Measurements from ENCODE around the gene GFPT2. TPM values are rescaled to one million over a fixed set of nuclear protein-coding genes. Genes with fewer than 3 reads are reported as not detected.

Gene GFPT2
- total RNA-seq, 2 experiments from 2014 or later, result not detected

DNA sequence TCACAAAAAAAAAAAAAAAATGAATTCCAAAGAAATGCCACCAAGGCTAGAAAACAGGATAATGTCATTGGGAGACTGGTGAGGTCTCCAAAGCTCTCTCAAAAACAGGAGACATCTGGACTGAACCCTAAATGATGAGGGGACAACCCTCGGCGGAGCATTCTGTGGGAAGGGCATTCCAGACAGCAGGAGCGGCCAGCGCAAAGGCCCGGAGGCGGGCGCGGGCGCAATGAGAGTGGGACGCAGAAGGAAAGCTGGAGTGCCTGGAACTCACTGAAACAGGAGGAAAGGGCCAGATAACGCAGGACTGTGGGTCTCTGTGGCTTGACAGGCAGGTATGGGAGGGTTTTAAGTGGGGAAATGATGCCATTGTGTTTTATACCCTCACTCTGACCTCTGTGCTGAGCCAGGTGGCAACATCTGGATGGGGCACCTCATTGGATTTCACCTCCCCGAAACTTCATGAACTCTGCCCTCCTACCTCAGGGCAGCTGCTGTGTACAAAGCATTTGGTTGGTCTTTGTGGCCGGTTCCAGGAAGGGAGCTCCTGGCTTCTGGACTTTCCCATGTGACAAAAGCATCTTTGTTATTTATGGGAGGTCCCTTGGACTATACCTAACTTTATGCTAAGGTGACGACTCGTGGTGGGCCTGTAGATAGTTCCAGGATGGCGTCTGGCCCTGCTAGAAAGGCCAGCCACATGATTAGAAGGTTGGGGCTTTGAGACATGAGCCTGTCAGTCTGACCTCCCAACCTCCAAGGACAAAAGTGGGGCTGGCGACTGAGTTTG, 49.7 kb downstream of the GFPT2 start:
- Histone ChIP-seq H3K9me3 (ENCODE audit: low read length) (no peaks in the 10 kb centered on the region), H2AFZ (ENCODE audit: low read length) (no peak overlapping the region), H3K4me2 (ENCODE audit: low read length) (no peak overlapping the region), H3K9me2 (ENCODE audit: insufficient read depth, low read length) (no peaks in the 10 kb centered on the region), H3K4me1 (ENCODE audit: insufficient read depth, low read length, poor library complexity, severe bottlenecking) (no peaks in the 10 kb centered on the region), H4K20me1 (ENCODE audit: insufficient read depth, low read length) (no peaks in the 10 kb centered on the region), H3K79me2 (ENCODE audit: insufficient read depth, low read depth, low read length) (no peaks in the 10 kb centered on the region), H3K36me3 (ENCODE audit: insufficient read depth, low read length) (no peaks in the 10 kb centered on the region), H3K27ac (ENCODE audit: low read depth, low read length, poor library complexity, severe bottlenecking) (no peak overlapping the region), H3K4me3 (ENCODE audit: low read depth, low read length, poor library complexity, severe bottlenecking) (no peak overlapping the region)
- TF ChIP-seq EZH2phosphoT487 (IDR thresholded peaks at IDR 0.05; ENCODE audit: borderline replicate concordance, low read depth, low read length), result no peak
- TF ChIP-seq, protein P1, sequence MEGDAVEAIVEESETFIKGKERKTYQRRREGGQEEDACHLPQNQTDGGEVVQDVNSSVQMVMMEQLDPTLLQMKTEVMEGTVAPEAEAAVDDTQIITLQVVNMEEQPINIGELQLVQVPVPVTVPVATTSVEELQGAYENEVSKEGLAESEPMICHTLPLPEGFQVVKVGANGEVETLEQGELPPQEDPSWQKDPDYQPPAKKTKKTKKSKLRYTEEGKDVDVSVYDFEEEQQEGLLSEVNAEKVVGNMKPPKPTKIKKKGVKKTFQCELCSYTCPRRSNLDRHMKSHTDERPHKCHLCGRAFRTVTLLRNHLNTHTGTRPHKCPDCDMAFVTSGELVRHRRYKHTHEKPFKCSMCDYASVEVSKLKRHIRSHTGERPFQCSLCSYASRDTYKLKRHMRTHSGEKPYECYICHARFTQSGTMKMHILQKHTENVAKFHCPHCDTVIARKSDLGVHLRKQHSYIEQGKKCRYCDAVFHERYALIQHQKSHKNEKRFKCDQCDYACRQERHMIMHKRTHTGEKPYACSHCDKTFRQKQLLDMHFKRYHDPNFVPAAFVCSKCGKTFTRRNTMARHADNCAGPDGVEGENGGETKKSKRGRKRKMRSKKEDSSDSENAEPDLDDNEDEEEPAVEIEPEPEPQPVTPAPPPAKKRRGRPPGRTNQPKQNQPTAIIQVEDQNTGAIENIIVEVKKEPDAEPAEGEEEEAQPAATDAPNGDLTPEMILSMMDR (conservative IDR thresholded peaks at IDR 0.05; ENCODE audit: low read length), result no peak
- no peak for DNase-seq (ENCODE audit: low spot score)
- BruUV-seq (replicated peaks), result no TSS peak
- intact Hi-C loops (cut with micrococcal nuclease; ENCODE audit: unreplicated experiment), result no loop called here
- POLR2A ChIA-PET, result interaction anchor here (0.6 kb wide), 1 partner anchor 14 kb away, joined by 3 read pairs; no protein-coding TSS in a partner anchor
- CTCF ChIA-PET (ENCODE audit: unreplicated experiment), result no interaction called here

DNA sequence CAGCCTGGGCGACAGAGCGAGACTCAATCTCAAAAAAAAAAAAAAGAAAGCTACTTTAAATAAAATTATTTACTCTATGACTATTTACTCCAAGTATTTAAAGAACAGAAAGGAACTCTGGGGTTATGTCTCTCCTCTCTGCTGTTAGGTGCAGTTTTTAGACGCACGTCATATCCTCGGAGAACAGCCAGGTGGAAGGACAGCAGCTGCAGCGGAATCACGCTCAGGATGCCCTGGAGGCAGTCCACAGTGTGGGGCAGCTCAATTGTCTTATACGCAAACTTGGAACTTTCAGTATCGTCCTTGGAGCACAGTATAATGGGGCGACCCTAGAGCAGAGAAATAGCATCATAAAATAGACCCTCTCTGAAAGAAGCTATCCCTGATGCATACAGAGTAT, 50.9 kb downstream of the GFPT2 start:
- CTCF ChIA-PET (ENCODE audit: unreplicated experiment), result interaction anchor here (0.7 kb wide), 1 partner anchor 13 kb away, joined by 3 read pairs; no protein-coding TSS in a partner anchor
- Histone ChIP-seq H3K4me3 (ENCODE audit: low read depth, low read length, poor library complexity, severe bottlenecking) (no peak overlapping the region), H3K4me2 (ENCODE audit: low read length) (no peak overlapping the region), H4K20me1 (ENCODE audit: insufficient read depth, low read length) (no peaks in the 10 kb centered on the region), H3K36me3 (ENCODE audit: insufficient read depth, low read length) (no peaks in the 10 kb centered on the region), H3K27ac (ENCODE audit: low read depth, low read length, poor library complexity, severe bottlenecking) (no peak overlapping the region), H2AFZ (ENCODE audit: low read length) (no peak overlapping the region), H3K79me2 (ENCODE audit: insufficient read depth, low read depth, low read length) (no peaks in the 10 kb centered on the region), H3K4me1 (ENCODE audit: insufficient read depth, low read length, poor library complexity, severe bottlenecking) (no peaks in the 10 kb centered on the region), H3K9me2 (ENCODE audit: insufficient read depth, low read length) (no peaks in the 10 kb centered on the region), H3K9me3 (ENCODE audit: low read length) (no peaks in the 10 kb centered on the region)
- TF ChIP-seq, protein P1 (conservative IDR thresholded peaks at IDR 0.05; ENCODE audit: low read length), result no peak
- TF ChIP-seq EZH2phosphoT487 (IDR thresholded peaks at IDR 0.05; ENCODE audit: borderline replicate concordance, low read depth, low read length), result no peak
- no TSS peak for BruUV-seq (replicated peaks)
- intact Hi-C loops (cut with micrococcal nuclease; ENCODE audit: unreplicated experiment), result no loop called here
- POLR2A ChIA-PET, result no interaction called here
- DNase-seq (ENCODE audit: low spot score), result no peak

DNA sequence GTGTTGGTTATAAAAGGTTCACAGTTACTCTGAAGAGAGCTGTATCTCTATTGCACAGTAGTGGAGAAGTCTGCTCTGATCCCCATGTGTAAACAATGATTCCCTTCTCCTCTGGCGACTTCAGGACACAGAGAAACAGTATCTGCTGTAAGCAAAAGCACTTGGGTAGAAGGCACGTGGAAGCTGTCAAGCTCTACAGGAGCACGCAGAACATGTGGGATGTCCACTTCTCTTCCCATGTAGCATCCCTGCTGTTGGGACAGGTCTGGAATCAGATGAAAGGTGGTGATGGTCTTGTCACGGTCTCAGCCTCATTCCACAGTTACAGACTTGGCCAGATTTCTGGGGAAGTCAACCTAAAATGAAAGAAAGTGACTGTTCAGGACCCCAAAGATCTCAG, 51.9 kb downstream of the GFPT2 start:
- Histone ChIP-seq H3K9me3 (ENCODE audit: low read length) (no peaks in the 10 kb centered on the region), H3K9me2 (ENCODE audit: insufficient read depth, low read length) (no peaks in the 10 kb centered on the region), H3K4me3 (ENCODE audit: low read depth, low read length, poor library complexity, severe bottlenecking) (no peak overlapping the region), H4K20me1 (ENCODE audit: insufficient read depth, low read length) (no peaks in the 10 kb centered on the region), H3K4me2 (ENCODE audit: low read length) (no peak overlapping the region), H3K79me2 (ENCODE audit: insufficient read depth, low read depth, low read length) (no peaks in the 10 kb centered on the region), H3K4me1 (ENCODE audit: insufficient read depth, low read length, poor library complexity, severe bottlenecking) (no peaks in the 10 kb centered on the region), H3K36me3 (ENCODE audit: insufficient read depth, low read length) (no peaks in the 10 kb centered on the region), H3K27ac (ENCODE audit: low read depth, low read length, poor library complexity, severe bottlenecking) (no peak overlapping the region), H2AFZ (ENCODE audit: low read length) (no peak overlapping the region)
- CTCF ChIA-PET (ENCODE audit: unreplicated experiment), result interaction anchor here (0.7 kb wide), 1 partner anchor 15 kb away, joined by 4 read pairs; no protein-coding TSS in a partner anchor
- POLR2A ChIA-PET, result no interaction called here
- intact Hi-C loops (cut with micrococcal nuclease; ENCODE audit: unreplicated experiment), result no loop called here
- no peak for TF ChIP-seq EZH2phosphoT487 (IDR thresholded peaks at IDR 0.05; ENCODE audit: borderline replicate concordance, low read depth, low read length)
- TF ChIP-seq, protein P1 (conservative IDR thresholded peaks at IDR 0.05; ENCODE audit: low read length), result no peak
- no peak for DNase-seq (ENCODE audit: low spot score)
- no TSS peak for BruUV-seq (replicated peaks)
